ENCODE data around the gene OPN4.

DNA sequence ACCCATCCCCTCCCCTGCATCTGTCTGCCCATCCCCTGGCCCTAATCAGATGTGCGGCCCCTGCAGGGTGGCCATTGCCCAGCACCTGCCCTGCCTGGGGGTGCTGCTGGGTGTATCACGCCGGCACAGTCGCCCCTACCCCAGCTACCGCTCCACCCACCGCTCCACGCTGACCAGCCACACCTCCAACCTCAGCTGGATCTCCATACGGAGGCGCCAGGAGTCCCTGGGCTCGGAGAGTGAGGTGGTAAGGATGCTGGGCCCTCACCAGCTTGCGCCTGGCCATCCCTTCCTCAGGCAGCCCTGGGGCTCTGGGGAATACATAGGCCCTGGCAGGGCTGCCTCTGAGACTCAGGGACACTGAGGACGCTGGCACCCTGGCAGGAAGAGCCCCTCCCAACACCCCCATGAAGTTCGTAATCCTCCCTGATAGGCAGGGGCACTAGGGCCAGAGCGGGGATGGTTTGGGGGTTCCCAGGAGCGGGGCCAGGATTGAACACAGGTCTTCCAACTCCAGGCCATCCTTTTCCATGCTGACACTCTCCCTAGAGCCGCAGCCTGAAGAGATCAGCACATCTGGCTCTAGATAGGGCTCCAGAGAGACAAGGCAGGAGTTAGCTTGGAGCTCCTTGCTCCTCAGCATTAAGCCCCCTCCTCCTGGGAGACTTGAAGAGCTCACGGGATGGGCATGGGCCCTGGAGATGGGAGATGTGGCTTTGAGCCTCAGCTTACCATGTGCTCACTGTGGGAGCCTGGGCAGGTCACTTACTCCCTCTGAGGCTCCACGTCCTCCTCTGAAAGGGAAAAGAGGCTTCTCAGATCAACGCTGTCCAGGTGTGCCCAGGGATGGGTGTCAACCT is 8.1 kb downstream of the OPN4 start:
- TF ChIP-seq, protein P1, sequence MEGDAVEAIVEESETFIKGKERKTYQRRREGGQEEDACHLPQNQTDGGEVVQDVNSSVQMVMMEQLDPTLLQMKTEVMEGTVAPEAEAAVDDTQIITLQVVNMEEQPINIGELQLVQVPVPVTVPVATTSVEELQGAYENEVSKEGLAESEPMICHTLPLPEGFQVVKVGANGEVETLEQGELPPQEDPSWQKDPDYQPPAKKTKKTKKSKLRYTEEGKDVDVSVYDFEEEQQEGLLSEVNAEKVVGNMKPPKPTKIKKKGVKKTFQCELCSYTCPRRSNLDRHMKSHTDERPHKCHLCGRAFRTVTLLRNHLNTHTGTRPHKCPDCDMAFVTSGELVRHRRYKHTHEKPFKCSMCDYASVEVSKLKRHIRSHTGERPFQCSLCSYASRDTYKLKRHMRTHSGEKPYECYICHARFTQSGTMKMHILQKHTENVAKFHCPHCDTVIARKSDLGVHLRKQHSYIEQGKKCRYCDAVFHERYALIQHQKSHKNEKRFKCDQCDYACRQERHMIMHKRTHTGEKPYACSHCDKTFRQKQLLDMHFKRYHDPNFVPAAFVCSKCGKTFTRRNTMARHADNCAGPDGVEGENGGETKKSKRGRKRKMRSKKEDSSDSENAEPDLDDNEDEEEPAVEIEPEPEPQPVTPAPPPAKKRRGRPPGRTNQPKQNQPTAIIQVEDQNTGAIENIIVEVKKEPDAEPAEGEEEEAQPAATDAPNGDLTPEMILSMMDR (IDR thresholded peaks at IDR 0.05), result no peak
- TF ChIP-seq EZH2phosphoT487 (IDR thresholded peaks at IDR 0.05; ENCODE audit: borderline replicate concordance, low read depth), result no peak
- TF ChIP-seq GABPA (IDR thresholded peaks at IDR 0.05; ENCODE audit: low read depth), result no peak
- no peak for TF ChIP-seq POLR2AphosphoS5 (IDR thresholded peaks at IDR 0.05; ENCODE audit: low read depth, low read length)
